ENCODE data around the gene PLXDC1. TPM values are rescaled to one million over a fixed set of nuclear protein-coding genes. Genes with fewer than 3 reads are reported as not detected.

The PLXDC1 gene
- total RNA-seq, 1 experiment from 2014 or later, result 0.75 TPM

GRCh38 chr17:39101091-39101490, 50.3 kb downstream of the PLXDC1 start:
- no peak for DNase-seq (ENCODE audit: low spot score)
- Histone ChIP-seq H3K27ac (ENCODE audit: low read depth, low read length, poor library complexity, severe bottlenecking) (no peak overlapping the region), H3K4me1 (ENCODE audit: insufficient read depth, low read length, poor library complexity, severe bottlenecking) (peaks cover 13% of the 10 kb centered on the region), H3K9me3 (ENCODE audit: low read depth, low read length, poor library complexity, severe bottlenecking) (no peaks in the 10 kb centered on the region), H3K27me3 (replicated peaks; ENCODE audit: insufficient read depth, low read depth, low read length, poor library complexity) (no peaks in the 10 kb centered on the region), H3K36me3 (ENCODE audit: insufficient read depth, low read length, poor library complexity, severe bottlenecking) (no peaks in the 10 kb centered on the region), H3K4me3 (ENCODE audit: low read depth, low read length, poor library complexity, severe bottlenecking) (no peak overlapping the region)
- intact Hi-C loops (cut with micrococcal nuclease; ENCODE audit: unreplicated experiment), result no loop called here
- ChIA-PET CTCF (no interaction called here), POLR2A (ENCODE audit: low non-redundant PET) (no interaction called here)
- TF ChIP-seq EZH2 (IDR thresholded peaks at IDR 0.05; ENCODE audit: borderline replicate concordance, low read depth, low read length, poor library complexity, severe bottlenecking) (no peak), CTCF (conservative IDR thresholded peaks at IDR 0.05; ENCODE audit: low read depth, low read length) (no peak)
- BruUV-seq (replicated peaks), result no TSS peak

- no peaks in the 10 kb centered on the region for H3K27me3 ChIP-seq (replicated peaks; ENCODE audit: insufficient read depth, low read depth, low read length, poor library complexity)
- no peak overlapping the region for H3K27ac ChIP-seq (ENCODE audit: low read depth, low read length, poor library complexity, severe bottlenecking)
- H3K36me3 ChIP-seq (ENCODE audit: insufficient read depth, low read length, poor library complexity, severe bottlenecking), result no peaks in the 10 kb centered on the region
- no TSS peak for BruUV-seq (replicated peaks)
- ChIA-PET POLR2A (ENCODE audit: low non-redundant PET) (no interaction called here), CTCF (no interaction called here)
- no peak overlapping the region for H3K4me3 ChIP-seq (ENCODE audit: low read depth, low read length, poor library complexity, severe bottlenecking)
- no peak for DNase-seq (ENCODE audit: low spot score)
- intact Hi-C loops (cut with micrococcal nuclease; ENCODE audit: unreplicated experiment), result no loop called here
- H3K9me3 ChIP-seq (ENCODE audit: low read depth, low read length, poor library complexity, severe bottlenecking), result no peaks in the 10 kb centered on the region
- TF ChIP-seq EZH2 (IDR thresholded peaks at IDR 0.05; ENCODE audit: borderline replicate concordance, low read depth, low read length, poor library complexity, severe bottlenecking) (no peak), CTCF (conservative IDR thresholded peaks at IDR 0.05; ENCODE audit: low read depth, low read length) (no peak)
- H3K4me1 ChIP-seq (ENCODE audit: insufficient read depth, low read length, poor library complexity, severe bottlenecking), result peaks cover 13% of the 10 kb centered on the region
These were observed 50.9 kb downstream of the PLXDC1 start for GRCh38 chr17:39100530-39100929.

GRCh38 chr17:39099663-39100286, 51.7 kb downstream of the PLXDC1 start:
- Histone ChIP-seq H3K4me3 (ENCODE audit: low read depth, low read length, poor library complexity, severe bottlenecking) (no peak overlapping the region), H3K4me1 (ENCODE audit: insufficient read depth, low read length, poor library complexity, severe bottlenecking) (peaks cover 13% of the 10 kb centered on the region), H3K9me3 (ENCODE audit: low read depth, low read length, poor library complexity, severe bottlenecking) (no peaks in the 10 kb centered on the region), H3K27ac (ENCODE audit: low read depth, low read length, poor library complexity, severe bottlenecking) (peak overlapping the region; percentile 79), H3K27me3 (replicated peaks; ENCODE audit: insufficient read depth, low read depth, low read length, poor library complexity) (no peaks in the 10 kb centered on the region), H3K36me3 (ENCODE audit: insufficient read depth, low read length, poor library complexity, severe bottlenecking) (no peaks in the 10 kb centered on the region)
- CTCF ChIA-PET, result no interaction called here
- POLR2A ChIA-PET (ENCODE audit: low non-redundant PET), result no interaction called here
- DNase-seq (ENCODE audit: low spot score), result peak; percentile 54
- no peak for TF ChIP-seq CTCF (conservative IDR thresholded peaks at IDR 0.05; ENCODE audit: low read depth, low read length)
- no peak for TF ChIP-seq EZH2 (IDR thresholded peaks at IDR 0.05; ENCODE audit: borderline replicate concordance, low read depth, low read length, poor library complexity, severe bottlenecking)
- intact Hi-C loops (cut with micrococcal nuclease; ENCODE audit: unreplicated experiment), result no loop called here
- BruUV-seq (replicated peaks), result no TSS peak

All from A673 (cell line).